Small intestine (tissue), 16 donors: ENCODE data around the gene ZNF816. TPM values are rescaled to one million over a fixed set of nuclear protein-coding genes. Genes with fewer than 3 reads are reported as not detected.

ENCODE experiments used
- DNase-seq, 2 donors: peaks; one replicate each; pipeline versions ENCODE4 v3.0.0 to v3.0.0-alpha.2; 2013
- FAIRE-seq: peaks from 2 replicates; lab custom pipeline; 2012; peaks lifted over from hg19 to GRCh38; lab: Jason Lieb, UNC
- H3K27ac ChIP-seq, 3 donors: one replicate each; pipeline ENCODE4 v1.5.1; 2013; ENCODE audit warnings: low read length in 2 of 3, mild to moderate bottlenecking in 2 of 3, control low read depth in 1 of 3, inconsistent platforms in 1 of 3, low read depth in 1 of 3, moderate library complexity in 1 of 3
- H3K27me3 ChIP-seq, 3 donors: one replicate each; pipeline ENCODE4 v1.6.1; 2013; ENCODE audit warnings: low read length in 3 of 3, inconsistent platforms in 1 of 3; ENCODE audit not compliant: control insufficient read depth in 3 of 3, insufficient read depth in 3 of 3
- H3K36me3 ChIP-seq, 3 donors: one replicate each; pipeline ENCODE4 v1.6.1; 2013; ENCODE audit warnings: low read length in 3 of 3, inconsistent platforms in 1 of 3, low read depth in 1 of 3, mild to moderate bottlenecking in 1 of 3, moderate library complexity in 1 of 3; ENCODE audit not compliant: control insufficient read depth in 3 of 3, insufficient read depth in 2 of 3
- H3K4me1 ChIP-seq, 3 donors: one replicate each; pipeline ENCODE4 v1.6.1; 2013; ENCODE audit warnings: low read length in 2 of 3, inconsistent platforms in 1 of 3, low read depth in 1 of 3, mild to moderate bottlenecking in 1 of 3, moderate library complexity in 1 of 3; ENCODE audit not compliant: control insufficient read depth in 3 of 3, insufficient read depth in 2 of 3
- H3K4me3 ChIP-seq, 3 donors: one replicate each; pipeline ENCODE4 v1.5.1; 2013; ENCODE audit warnings: low read length in 3 of 3, control low read depth in 1 of 3, inconsistent platforms in 1 of 3, low read depth in 1 of 3, mild to moderate bottlenecking in 1 of 3, moderate library complexity in 1 of 3
- H3K9me3 ChIP-seq, 2 donors: one replicate each; pipeline ENCODE4 v1.6.1; 2013; ENCODE audit warnings: low read depth in 1 of 2, low read length in 1 of 2; ENCODE audit not compliant: control insufficient read depth in 2 of 2, insufficient read depth in 1 of 2
- WGBS, 3 donors: extraction: QIAGEN DNeasy Blood & Tissue Kit; methylation state at CpG; one replicate each; pipeline ENCODE4 v1.1.7; 2013; 5-methylcytosine and 5-hydroxymethylcytosine counted together
- long read RNA-seq, 10 donors: transcript quantifications; one replicate each; lab custom pipeline, GENCODE V29; 2026
- polyA plus RNA-seq, 4 donors: library from polyadenylated mRNA; stranded (reverse) in 3 of 4; unstranded in 1 of 4; fragments of 200-250 nt in 3 of 4; fragments of 120-200 nt in 1 of 4; gene quantifications; one replicate each; pipeline versions ENCODE4 v1.2.1 to v1.2.3, GENCODE V29; 2013
- donor health status: healthy with polysubstance abuse.
- donor health status: control.
- donor health status: control.
- donor health status: Bipolar disorder and iron deficiency.
- donor health status: healthy.

Gene ZNF816
- 10 to 100 TPM in 1 of 4 donors, 1 to 10 TPM in 3; 2.0 to 18.1 (median 3.1) TPM for polyA plus RNA-seq
- long read RNA-seq, donor 1, transcript ZNF816-206 (4 exons, 2,504 nt), result major isoform, 7 of 11 reads
- long read RNA-seq, donor 1, partial matches to known transcripts, result 0 of 11 reads
- long read RNA-seq, donor 1, other reads (novel, unspliced or antisense), result 0 of 11 reads
- long read RNA-seq, donor 2, result 0 reads
- long read RNA-seq, donor 3, partial matches to known transcripts, result 0 of 1 reads
- long read RNA-seq, donor 3, other reads (novel, unspliced or antisense), result 0 of 1 reads
- long read RNA-seq, donor 4, result 0 reads
- long read RNA-seq, donor 5, result 0 reads
- long read RNA-seq, donor 6, partial matches to known transcripts, result 0 of 5 reads
- long read RNA-seq, donor 6, other reads (novel, unspliced or antisense), result 0 of 5 reads
- long read RNA-seq, donor 7, result 0 reads
- long read RNA-seq, donor 8, result 0 reads
- long read RNA-seq, donor 9, partial matches to known transcripts, result 0 of 2 reads
- long read RNA-seq, donor 9, other reads (novel, unspliced or antisense), result 0 of 2 reads
- long read RNA-seq, donor 10, result 0 reads

DNA sequence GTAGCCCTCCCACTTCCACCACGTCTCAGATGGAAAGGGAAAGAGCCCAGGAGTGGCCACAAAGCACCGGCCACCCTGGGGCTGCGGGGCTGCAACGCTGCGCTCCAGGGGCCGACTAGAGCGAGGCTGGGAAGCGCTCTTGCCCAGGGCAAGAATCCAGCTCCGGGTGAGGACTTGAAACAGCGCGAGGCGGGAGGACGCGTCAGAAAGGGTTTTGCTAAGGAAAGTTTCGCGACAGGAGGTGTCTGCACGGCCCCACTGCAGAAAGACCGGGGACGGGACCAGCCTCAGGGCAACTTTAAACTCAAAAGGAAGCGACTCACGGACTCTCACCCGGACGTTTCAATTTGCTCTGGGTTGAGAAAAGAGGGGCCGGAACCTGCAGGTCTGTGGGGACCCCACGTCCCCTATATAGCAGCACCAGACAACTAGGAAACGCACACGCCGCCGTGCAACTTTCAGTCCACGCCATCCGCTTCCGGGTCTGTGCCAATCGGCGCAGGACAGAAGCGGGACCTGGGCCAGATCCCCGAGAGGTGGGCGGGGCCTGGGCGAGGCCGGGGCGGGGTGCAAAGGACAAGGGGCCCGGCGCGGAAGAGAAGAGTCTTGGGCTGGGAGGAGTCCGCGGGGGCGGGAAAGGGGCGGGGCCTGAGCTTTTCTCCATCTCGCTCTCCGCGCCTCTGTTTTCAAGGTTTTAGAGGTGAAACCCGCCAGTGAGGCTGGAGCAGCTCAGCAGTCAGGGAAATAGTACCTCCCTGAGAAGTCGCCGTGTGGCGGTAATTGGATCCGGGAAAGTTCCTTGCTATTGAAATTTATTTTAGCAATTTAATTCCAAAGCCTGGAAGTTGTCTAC is at the start of gene ZNF816:
TSS of gene ZNF816 (minus strand) at position 488 of the 853 bp plus-strand sequence. CDS start 6,792 bp downstream, outside the sequence.
- no peaks in the 10 kb centered on the region for H3K27me3 ChIP-seq
- FAIRE-seq, result no peak
- peaks cover 0 to 30% (median 0%) of the 10 kb centered on the region in 3 donors for H3K36me3 ChIP-seq
- peak; percentile 98 to 99 for DNase-seq
- peak within 1 kb of the TSS; percentile 38 to 86 (median 85) for H3K27ac ChIP-seq
- H3K4me3 ChIP-seq, result peak within 1 kb of the TSS; percentile 49 to 88 (median 69)
- peaks cover 2 to 39% of the 10 kb centered on the region in 2 donors for H3K9me3 ChIP-seq
- H3K4me1 ChIP-seq, result peaks cover 0 to 3% (median 0%) of the 10 kb centered on the region in 3 donors
- WGBS, 3 donors, result 0 to 1% (median 1%) methylated on average over 55 of the region's 55 CpGs

DNA sequence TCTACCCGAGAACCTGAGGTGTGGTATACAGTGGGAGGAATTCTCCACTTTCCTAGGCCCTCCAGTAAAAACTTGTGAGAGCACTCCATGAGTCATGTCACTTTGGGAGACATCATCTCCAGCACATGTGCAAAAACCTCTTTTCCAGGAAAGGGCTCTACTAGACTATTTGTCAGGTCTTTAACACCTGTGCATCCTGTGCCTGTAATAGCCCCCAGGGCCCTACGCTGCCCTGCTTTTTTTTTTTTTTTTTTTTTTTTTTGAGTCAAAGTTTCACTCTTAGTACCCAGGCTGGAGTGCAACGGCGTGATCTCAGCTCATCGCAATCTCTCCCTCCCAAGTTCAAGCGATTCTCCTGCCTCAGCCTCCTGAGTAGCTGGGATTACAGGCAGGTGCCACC is 49.3 kb upstream of the ZNF816 start:
- H3K9me3 ChIP-seq, result peaks cover 0 to 31% of the 10 kb centered on the region in 2 donors
- no peak overlapping the region for H3K4me3 ChIP-seq
- H3K4me1 ChIP-seq, result no peaks in the 10 kb centered on the region
- H3K27ac ChIP-seq, result no peak overlapping the region
- FAIRE-seq (no peak), DNase-seq (no peak)
- no peaks in the 10 kb centered on the region for H3K27me3 ChIP-seq
- WGBS, 3 donors, result 78 to 90% (median 82%) methylated on average over 6 of the region's 6 CpGs
- no peaks in the 10 kb centered on the region for H3K36me3 ChIP-seq

DNA sequence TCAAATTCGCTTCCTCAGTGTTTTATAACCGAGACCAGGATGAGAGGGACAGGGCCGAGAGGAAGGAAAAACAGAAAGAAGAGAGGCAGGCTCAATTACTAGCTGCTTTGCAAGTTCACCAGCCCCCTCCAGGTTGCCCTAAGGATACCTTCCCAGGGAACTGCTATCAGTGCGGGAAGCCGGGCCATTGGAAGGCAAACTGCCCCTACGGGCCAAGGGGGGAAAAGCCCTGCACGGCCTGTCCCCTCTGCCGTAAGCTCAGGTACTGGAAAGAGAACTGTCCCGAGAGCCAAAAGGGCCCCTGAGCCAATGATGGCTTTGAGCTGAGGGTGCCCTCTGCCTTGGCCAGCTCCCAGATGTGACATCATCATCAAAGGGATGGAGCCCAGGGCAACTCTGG is 47.8 kb upstream of the ZNF816 start:
- WGBS, 3 donors, result 52 to 69% (median 58%) methylated on average over 9 of the region's 9 CpGs
- peaks cover 0 to 27% of the 10 kb centered on the region in 2 donors for H3K9me3 ChIP-seq
- no peak for FAIRE-seq
- H3K27me3 ChIP-seq, result no peaks in the 10 kb centered on the region
- H3K36me3 ChIP-seq, result no peaks in the 10 kb centered on the region
- H3K4me3 ChIP-seq, result no peak overlapping the region
- no peak for DNase-seq
- H3K27ac ChIP-seq, result no peak overlapping the region
- no peaks in the 10 kb centered on the region for H3K4me1 ChIP-seq

DNA sequence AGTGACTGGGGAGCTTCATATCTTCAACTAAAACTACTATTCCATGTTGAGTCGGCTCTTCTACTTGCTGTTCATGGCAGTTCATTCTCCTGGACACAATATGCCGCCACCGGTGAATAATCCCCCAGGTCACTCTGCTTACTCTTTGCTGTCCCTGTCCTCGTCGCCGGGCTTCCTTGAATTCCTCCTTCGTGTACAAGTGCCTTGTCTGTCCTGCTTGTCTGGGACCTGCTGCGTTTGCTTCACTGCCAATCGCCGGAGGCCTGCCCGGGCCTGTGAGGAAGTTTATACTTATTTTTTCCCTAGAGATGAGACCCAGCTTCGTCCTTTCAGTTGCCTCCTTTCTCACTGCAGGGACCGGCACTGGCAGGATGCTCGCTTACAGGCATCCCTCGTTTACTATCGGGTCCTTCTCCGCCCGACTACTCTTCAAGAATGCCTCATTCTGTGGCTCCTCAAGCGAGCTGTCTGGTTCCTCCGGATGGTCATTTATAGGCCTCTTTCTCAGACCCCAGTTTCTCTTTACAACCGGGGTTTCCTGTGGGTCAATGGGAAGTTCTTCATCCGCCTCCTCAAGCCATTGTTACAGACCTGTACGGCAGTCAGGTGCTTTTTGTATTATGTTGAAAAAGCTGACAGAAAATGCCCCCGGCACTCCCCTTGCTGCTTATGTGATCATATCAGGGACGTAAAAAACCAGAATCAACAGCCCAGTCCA is 45.5 kb upstream of the ZNF816 start:
- Histone ChIP-seq H3K27ac (no peak overlapping the region), H3K36me3 (no peaks in the 10 kb centered on the region), H3K9me3 (peaks cover 0 to 28% of the 10 kb centered on the region in 2 donors), H3K4me1 (no peaks in the 10 kb centered on the region), H3K4me3 (no peak overlapping the region), H3K27me3 (no peaks in the 10 kb centered on the region)
- 76 to 88% (median 85%) methylated on average over 25 of the region's 25 CpGs for WGBS, 3 donors
- DNase-seq (no peak), FAIRE-seq (no peak)

DNA sequence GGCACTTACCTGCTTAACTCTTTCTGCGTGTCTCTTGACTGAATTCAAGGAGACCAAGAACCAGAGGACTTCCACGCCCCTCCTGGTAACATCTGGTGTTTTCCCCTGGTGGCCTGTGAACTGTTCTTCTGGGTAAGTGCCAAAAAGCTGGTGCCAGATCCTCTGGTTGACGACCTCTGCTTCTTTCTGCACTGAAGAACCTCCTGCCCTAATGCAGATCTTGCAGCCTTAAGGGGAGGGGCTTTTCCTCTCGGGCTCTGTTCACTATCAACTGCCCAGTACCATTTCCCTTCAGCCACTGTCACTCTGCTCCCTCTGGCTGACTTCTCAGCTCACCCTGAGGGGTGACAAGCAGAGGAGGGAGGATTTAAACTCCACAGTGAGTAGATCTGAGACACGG is 44.9 kb upstream of the ZNF816 start:
- H3K4me1 ChIP-seq, result no peaks in the 10 kb centered on the region
- no peak overlapping the region for H3K27ac ChIP-seq
- H3K27me3 ChIP-seq, result no peaks in the 10 kb centered on the region
- H3K9me3 ChIP-seq, result peaks cover 0 to 28% of the 10 kb centered on the region in 2 donors
- 41 to 57% (median 53%) methylated on average over 5 of the region's 5 CpGs for WGBS, 3 donors
- no peak for DNase-seq
- no peak for FAIRE-seq
- no peaks in the 10 kb centered on the region for H3K36me3 ChIP-seq
- no peak overlapping the region for H3K4me3 ChIP-seq

DNA sequence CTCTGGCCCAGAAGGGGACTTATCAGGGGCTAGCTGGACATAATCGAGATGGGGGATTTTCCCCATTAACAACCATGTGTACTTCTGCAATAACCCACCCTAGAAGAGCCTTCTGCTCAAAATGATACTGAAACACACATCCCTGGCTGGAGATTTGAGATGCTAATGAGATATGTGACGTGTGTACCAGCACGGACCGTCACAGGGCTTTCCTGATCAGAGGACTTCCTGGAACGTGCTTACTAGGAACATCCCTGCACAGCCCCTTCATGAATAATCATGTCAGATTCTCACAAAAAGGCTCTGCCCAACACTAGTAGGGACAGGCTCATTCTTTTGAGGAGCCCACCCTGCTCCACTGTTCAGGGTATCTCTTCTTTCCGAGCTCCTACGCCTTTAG is 44.5 kb upstream of the ZNF816 start:
- no peaks in the 10 kb centered on the region for H3K4me1 ChIP-seq
- H3K27me3 ChIP-seq, result no peaks in the 10 kb centered on the region
- H3K4me3 ChIP-seq, result no peak overlapping the region
- 63 to 77% (median 69%) methylated on average over 7 of the region's 7 CpGs for WGBS, 3 donors
- H3K9me3 ChIP-seq, result peaks cover 0 to 28% of the 10 kb centered on the region in 2 donors
- FAIRE-seq (no peak), DNase-seq (no peak)
- H3K27ac ChIP-seq, result no peak overlapping the region
- no peaks in the 10 kb centered on the region for H3K36me3 ChIP-seq

DNA sequence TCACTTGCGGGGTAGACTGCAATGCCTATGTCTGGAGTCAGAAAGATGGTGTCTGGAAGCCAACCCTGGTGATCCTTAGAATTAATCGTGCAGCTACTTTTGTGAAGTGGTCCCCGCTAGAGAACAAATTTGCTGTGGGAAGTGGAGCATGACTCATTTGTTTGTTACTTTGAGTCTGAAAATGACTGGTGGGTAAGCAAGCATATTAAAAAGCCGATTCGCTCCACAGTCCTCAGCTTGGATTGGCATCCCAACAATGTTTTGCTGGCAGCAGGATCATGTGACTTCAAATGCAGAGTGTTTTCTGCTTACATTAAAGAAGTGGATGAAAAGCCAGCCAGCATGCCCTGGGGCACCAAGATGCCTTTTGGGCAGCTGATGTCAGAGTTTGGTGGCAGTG is 41.6 kb upstream of the ZNF816 start:
- H3K27ac ChIP-seq, result no peak overlapping the region
- WGBS, 3 donors, result 75 to 95% (median 94%) methylated on average over 5 of the region's 5 CpGs
- no peaks in the 10 kb centered on the region for H3K4me1 ChIP-seq
- FAIRE-seq, result no peak
- peaks cover 0 to 15% of the 10 kb centered on the region in 2 donors for H3K9me3 ChIP-seq
- no peaks in the 10 kb centered on the region for H3K36me3 ChIP-seq
- no peaks in the 10 kb centered on the region for H3K27me3 ChIP-seq
- no peak overlapping the region for H3K4me3 ChIP-seq
- no peak for DNase-seq

DNA sequence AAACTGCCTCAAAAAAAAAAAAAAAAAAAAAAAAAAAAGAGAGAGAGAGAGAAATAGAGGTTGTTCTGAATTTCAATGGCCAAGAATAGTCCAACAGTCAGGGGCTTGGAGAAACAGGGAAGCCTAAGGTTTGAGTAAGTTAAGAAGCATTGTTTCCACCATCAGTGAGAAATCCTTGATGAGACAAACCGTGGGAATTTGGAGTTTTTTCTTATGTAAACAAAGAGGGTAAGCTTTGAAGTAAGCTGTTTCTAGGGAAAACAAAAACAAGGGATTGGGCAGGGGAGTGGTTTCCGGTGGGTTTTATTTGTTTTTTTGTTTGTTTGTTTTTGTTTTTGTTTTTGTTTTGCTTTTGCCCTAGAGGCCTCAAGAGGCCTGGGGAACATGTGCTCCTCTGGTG is 39.8 kb upstream of the ZNF816 start:
- WGBS, 3 donors, result 27 to 41% (median 39%) methylated on average over 2 of the region's 2 CpGs
- Histone ChIP-seq H3K9me3 (peaks cover 0 to 13% of the 10 kb centered on the region in 2 donors), H3K27ac (no peak overlapping the region), H3K36me3 (no peaks in the 10 kb centered on the region), H3K4me1 (no peaks in the 10 kb centered on the region), H3K4me3 (no peak overlapping the region), H3K27me3 (no peaks in the 10 kb centered on the region)
- no peak for FAIRE-seq
- DNase-seq, result no peak
